Measurements from ENCODE around the gene CBARP.
"Not testable (repeated sequence)": the region's sequence is repeated elsewhere in the genome, so short reads cannot be mapped to it uniquely, and the experiment has no call there.

Gene CBARP

DNA sequence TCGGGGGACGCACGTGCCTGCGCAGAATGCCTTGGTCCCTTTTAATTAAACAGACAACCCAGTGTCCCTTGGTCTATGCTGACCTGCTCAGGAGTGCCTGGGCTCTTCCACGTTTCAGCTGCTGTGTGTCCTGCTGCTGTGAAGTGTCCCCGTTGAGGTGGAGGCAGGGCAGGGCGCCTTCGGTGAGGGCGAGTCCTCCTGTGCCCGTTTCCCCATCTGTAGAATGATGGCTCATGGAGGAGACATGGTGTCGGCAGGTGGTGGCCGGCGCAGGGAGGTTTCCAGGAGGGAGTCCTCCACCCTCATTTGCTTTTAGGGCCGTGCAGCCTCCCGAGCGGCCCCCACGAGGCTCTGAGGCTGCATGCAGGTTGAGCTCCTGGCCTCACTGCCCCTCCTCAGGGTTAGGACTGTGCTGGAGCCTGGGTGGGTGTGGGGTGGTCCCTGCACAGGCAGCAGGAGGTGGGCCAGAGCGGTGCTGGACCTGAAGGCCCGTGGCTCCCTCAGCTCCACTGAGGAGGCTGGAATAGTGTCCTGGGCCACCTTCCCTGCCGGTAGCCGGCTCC, 23.4 kb downstream of the CBARP start:
- peaks cover 31% of the 10 kb centered on the region for H3K36me3 Mint-ChIP-seq (ENCODE audit: insufficient read depth)
- H3K27ac Mint-ChIP-seq: peak overlapping the region in 1 of 2 donors; percentile 90
- no peaks in the 10 kb centered on the region for H3K9me3 Mint-ChIP-seq
- H3K4me1 Mint-ChIP-seq (ENCODE audit: low read depth in 2 of 2): peaks cover 22 to 32% of the 10 kb centered on the region in 2 donors
- ATAC-seq (replicated peaks) (no peak), DNase-seq (no peak)
- H3K27me3 Mint-ChIP-seq: no peaks in the 10 kb centered on the region
- peak overlapping the region; percentile 67 for H3K4me3 Mint-ChIP-seq

DNA sequence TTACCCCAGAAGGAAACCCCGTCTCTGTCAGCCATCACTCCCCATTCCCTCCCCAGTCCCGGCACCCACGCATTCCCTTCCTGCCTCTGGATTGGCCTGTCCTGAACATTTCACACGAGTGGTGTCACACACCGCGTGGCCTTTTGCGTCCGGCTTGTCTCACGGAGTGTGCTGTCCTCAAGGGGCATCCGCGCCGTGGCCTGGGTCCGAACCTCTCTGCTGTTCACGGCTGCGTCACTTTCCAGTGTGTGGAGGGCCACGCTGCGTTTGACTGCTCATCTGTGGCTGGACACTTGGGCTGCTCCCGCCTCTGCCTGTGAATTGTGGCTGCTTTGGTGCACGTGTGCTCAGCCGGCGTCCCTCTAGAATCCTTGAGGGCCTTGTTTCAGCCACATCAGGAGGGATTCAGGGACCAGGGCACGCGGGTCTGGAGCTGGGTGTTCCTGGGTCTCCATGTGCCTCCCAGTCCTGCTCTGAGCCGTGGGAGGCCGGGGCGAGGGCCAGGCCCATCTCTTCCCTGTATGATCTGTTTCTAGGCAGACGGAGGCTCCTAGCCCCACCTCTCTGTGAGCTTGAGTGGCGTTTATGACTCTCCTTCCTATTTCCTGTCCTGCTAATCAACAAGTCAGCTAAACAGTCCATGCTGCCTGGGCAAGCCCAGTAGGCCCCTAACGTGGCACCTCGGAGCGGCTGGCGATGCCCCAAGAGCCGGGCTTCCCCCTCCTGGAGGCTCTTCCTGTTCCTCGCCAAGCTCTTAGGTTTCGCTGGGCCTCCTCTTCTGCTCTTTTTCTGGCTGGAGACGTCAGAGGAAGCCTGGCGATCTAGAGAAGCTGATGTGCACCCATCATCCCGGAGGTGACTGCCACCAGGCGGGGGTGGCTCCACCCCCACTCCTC, 24.2 kb downstream of the CBARP start:
- Mint-ChIP-seq H3K36me3 (ENCODE audit: insufficient read depth) (peaks cover 34% of the 10 kb centered on the region), H3K9me3 (no peaks in the 10 kb centered on the region), H3K27me3 (no peaks in the 10 kb centered on the region), H3K4me1 (ENCODE audit: low read depth in 2 of 2) (peaks cover 22 to 33% of the 10 kb centered on the region in 2 donors), H3K27ac (peak overlapping the region; percentile 31 to 90), H3K4me3 (peak overlapping the region; percentile 67)
- DNase-seq (peak in 2 of 3 experiments; percentile 21 to 32), ATAC-seq (replicated peaks) (peak; percentile 86)

DNA sequence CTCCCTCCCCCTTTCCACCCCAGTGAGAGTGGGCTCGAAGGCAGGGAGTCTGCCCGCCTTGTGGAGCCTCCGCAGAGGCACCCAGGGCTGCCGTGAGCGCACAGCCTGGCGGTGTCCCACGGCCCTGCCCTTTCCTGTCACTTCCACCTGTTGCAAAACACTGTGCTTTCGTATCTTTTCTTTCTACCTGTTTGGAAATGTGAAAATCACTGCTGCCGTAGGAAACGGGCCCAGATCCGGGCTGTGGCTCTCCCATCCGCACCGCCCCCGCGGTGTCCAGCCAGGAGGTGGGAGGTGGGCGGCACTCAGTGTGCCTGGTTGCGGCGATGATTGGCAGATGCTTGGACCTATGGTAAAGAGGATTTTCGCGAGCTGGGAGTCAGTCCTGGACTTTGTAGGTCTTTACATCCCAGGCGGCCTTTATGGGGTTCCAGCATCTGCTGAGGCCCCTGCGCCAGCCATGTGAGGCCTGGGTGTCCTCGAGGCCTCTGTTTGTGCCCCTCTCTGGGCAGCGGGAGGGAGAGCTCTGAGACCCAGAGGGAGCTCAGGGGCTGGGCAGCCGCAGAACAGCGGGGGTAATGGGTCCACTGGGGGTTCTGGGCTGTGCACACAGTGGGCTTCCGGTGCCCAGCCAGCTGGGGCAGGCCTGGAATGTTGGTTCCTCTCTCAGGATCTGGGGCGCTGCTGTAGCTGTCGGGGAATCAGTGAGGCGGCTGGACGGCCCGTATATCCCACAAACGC, 26.1 kb downstream of the CBARP start:
- H3K27ac Mint-ChIP-seq: peak overlapping the region in 1 of 2 donors; percentile 67
- ATAC-seq (replicated peaks) (no peak), DNase-seq (no peak)
- H3K4me3 Mint-ChIP-seq: peak overlapping the region in 1 of 2 donors; percentile 37
- H3K36me3 Mint-ChIP-seq (ENCODE audit: insufficient read depth): peaks cover 40% of the 10 kb centered on the region
- H3K4me1 Mint-ChIP-seq (ENCODE audit: low read depth in 2 of 2): peaks cover 33 to 46% of the 10 kb centered on the region in 2 donors
- H3K27me3 Mint-ChIP-seq: no peaks in the 10 kb centered on the region
- H3K9me3 Mint-ChIP-seq: no peaks in the 10 kb centered on the region

DNA sequence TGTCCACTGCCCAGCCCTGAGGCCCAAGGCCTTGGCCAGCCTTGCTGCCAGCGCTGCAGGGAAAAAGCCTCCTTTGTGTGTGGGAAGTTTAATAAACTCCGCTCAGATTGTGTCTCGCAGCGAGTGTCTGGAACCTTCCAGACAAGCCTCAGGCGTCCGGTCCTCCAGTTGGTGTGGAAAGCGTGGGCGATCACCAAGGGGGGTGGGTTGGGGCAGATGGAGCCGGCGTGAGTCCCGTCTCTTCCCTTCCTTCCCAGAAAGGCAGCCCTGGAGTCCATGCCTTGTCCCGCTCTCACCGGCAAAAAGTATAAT, 27.6 kb downstream of the CBARP start:
- DNase-seq (no peak), ATAC-seq (replicated peaks) (no peak)
- no peak overlapping the region for H3K4me3 Mint-ChIP-seq
- H3K4me1 Mint-ChIP-seq (ENCODE audit: low read depth in 2 of 2): peaks cover 36 to 45% of the 10 kb centered on the region in 2 donors
- H3K27me3 Mint-ChIP-seq: no peaks in the 10 kb centered on the region
- no peak overlapping the region for H3K27ac Mint-ChIP-seq
- H3K9me3 Mint-ChIP-seq: no peaks in the 10 kb centered on the region
- H3K36me3 Mint-ChIP-seq (ENCODE audit: insufficient read depth): peaks cover 39% of the 10 kb centered on the region

DNA sequence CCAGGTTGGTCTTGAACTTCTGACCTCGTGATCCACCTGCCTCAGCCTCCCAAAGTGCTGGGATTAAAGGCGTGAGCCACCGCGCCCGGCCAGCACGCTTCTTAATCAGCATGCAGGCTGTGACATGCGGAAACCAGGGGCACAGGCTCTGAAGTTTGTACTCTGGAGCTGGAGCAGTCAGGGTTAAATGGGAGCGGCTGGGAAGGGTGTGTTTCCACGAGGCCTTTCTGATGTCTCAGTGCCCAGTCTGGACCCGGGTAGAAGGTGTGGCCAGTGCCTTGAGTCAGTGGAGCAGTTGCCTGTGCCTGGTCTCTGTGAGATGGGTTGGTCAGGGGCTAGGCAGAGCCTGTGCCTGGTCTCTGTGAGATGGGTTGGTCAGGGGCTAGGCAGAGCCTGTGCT, 29.0 kb downstream of the CBARP start:
- not testable (repeated sequence) for DNase-seq; ATAC-seq (replicated peaks); H3K9me3 Mint-ChIP-seq; H3K27me3 Mint-ChIP-seq; H3K27ac Mint-ChIP-seq
- H3K4me3 Mint-ChIP-seq: peak overlapping the region in 1 of 2 donors; percentile 99
- H3K36me3 Mint-ChIP-seq (ENCODE audit: insufficient read depth): peaks cover 33% of the 10 kb centered on the region
- H3K4me1 Mint-ChIP-seq (ENCODE audit: low read depth in 2 of 2): peaks cover 32 to 40% of the 10 kb centered on the region in 2 donors

DNA sequence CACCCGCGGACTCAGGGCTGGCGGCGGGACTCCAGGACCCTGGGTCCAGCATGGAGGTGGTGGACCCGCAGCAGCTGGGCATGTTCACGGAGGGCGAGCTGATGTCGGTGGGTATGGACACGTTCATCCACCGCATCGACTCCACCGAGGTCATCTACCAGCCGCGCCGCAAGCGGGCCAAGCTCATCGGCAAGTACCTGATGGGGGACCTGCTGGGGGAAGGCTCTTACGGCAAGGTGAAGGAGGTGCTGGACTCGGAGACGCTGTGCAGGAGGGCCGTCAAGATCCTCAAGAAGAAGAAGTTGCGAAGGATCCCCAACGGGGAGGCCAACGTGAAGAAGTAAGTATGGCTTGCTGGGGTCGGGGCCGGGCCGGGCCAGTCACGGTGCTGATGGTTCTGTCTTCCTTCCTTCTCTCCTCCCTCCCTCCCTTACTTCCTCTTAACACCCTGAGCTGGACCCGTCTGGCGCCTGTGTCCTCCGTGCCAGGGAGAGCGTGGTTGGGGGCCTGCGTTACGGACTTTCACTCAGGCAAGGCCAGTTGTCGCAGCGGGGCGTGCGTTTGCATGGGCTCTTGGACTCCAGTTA, 30.8 kb downstream of the CBARP start:
- peak; percentile 20 to 29 (median 21) for DNase-seq
- Mint-ChIP-seq H3K36me3 (ENCODE audit: insufficient read depth) (peaks cover 24% of the 10 kb centered on the region), H3K27ac (peak overlapping the region; percentile 93), H3K4me3 (peak overlapping the region; percentile 95 to 99), H3K9me3 (no peaks in the 10 kb centered on the region), H3K27me3 (no peaks in the 10 kb centered on the region), H3K4me1 (ENCODE audit: low read depth in 2 of 2) (peaks cover 32 to 40% of the 10 kb centered on the region in 2 donors)
- ATAC-seq (replicated peaks): no peak

DNA sequence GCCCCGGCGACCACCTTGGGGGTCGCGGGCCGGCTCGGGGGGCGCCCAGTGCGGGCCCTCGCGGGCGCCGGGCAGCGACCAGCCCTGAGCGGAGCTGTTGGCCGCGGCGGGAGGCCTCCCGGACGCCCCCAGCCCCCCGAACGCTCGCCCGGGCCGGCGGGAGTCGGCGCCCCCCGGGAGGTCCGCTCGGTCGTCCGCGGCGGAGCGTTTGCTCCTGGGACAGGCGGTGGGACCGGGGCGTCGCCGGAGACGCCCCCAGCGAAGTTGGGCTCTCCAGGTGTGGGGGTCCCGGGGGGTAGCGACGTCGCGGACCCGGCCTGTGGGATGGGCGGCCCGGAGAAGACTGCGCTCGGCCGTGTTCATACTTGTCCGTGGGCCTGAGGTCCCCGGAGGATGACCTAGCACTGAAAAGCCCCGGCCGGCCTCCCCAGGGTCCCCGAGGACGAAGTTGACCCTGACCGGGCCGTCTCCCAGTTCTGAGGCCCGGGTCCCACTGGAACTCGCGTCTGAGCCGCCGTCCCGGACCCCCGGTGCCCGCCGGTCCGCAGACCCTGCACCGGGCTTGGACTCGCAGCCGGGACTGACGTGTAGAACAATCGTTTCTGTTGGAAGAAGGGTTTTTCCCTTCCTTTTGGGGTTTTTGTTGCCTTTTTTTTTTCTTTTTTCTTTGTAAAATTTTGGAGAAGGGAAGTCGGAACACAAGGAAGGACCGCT, 31.5 kb downstream of the CBARP start:
- peak overlapping the region; percentile 95 to 99 for H3K4me3 Mint-ChIP-seq
- ATAC-seq (replicated peaks) (no peak), DNase-seq (no peak)
- H3K9me3 Mint-ChIP-seq: no peaks in the 10 kb centered on the region
- H3K27me3 Mint-ChIP-seq: no peaks in the 10 kb centered on the region
- peak overlapping the region; percentile 93 for H3K27ac Mint-ChIP-seq
- peaks cover 28 to 37% of the 10 kb centered on the region in 2 donors for H3K4me1 Mint-ChIP-seq (ENCODE audit: low read depth in 2 of 2)
- H3K36me3 Mint-ChIP-seq (ENCODE audit: insufficient read depth): peaks cover 18% of the 10 kb centered on the region

DNA sequence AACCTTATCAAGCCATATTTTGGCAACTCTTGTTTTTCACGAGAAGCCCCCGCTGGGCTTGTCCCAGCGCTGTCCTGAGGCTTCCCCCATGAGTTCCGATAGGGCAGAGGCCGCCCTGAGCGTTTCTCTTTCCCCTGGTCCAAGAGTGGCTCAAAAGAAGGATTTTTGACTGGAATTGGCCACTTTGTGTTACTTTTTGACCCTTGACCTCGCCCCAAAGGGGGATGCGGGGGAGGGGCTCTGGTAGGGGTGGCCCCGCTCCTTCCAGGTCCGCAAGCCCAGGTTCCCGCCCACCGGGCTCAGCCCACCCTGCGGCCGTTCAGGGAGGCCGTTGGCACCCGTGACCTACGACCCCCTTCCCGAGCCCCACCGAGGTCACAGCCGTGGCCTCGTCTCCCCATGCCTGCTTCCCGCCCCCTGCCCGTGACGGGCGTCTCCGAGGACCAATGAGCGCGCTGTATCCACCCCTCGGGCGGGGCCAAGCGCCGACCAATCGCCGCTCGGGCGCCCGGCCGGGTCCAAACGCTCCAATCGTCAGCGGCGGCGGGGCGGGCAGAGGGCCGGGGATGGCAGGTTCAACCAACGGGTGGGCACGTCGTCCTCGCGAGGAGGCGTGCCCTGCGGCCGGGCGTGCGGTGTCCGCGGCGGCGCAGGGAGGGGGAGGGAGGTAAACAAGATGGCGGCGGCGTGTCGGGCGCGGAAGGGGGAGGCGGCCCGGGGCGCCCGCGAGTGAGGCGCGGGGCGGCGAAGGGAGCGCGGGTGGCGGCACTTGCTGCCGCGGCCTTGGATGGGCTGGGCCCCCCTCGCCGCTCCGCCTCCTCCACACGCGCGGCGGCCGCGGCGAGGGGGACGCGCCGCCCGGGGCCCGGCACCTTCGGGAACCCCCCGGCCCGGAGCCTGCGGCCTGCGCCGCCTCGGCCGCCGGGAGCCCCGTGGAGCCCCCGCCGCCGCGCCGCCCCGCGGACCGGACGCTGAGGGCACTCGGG, 32.4 kb downstream of the CBARP start, which contains the start of gene STK11:
Gene STK11, plus strand, starts transcription at position 665 of the 986 bp plus-strand sequence. CDS start 1,136 bp downstream, outside the sequence.
- H3K36me3 Mint-ChIP-seq (ENCODE audit: insufficient read depth): peaks cover 18% of the 10 kb centered on the region
- ATAC-seq (replicated peaks) (peak; percentile 91), DNase-seq (peak; percentile 99 to 100 (median 100))
- H3K4me3 Mint-ChIP-seq: peak within 1 kb of the TSS; percentile 95 to 99
- peak within 1 kb of the TSS; percentile 93 for H3K27ac Mint-ChIP-seq
- no peaks in the 10 kb centered on the region for H3K27me3 Mint-ChIP-seq
- H3K9me3 Mint-ChIP-seq: no peaks in the 10 kb centered on the region
- H3K4me1 Mint-ChIP-seq (ENCODE audit: low read depth in 2 of 2): peaks cover 28 to 33% of the 10 kb centered on the region in 2 donors

DNA sequence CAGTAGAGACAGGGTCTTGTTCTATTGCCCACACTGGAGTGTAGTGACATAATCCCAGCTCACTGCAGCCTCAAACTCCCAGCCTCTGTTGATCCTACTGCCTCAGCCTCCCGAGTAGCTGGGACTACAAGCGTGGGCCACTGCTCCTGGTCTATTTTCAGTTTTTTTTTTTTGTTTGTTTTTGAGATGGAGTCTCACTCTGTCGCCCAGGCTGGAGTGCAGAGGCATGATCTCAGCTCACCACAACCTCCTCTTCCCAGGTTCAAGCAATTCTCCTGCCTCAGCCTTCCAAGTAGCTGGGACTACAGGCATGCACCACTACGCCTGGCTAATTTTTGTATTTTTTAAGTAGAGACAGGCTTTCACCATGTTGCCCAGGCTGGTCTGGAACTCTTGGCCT, 37.2 kb downstream of the CBARP start:
- H3K4me1 Mint-ChIP-seq (ENCODE audit: low read depth in 2 of 2); H3K9me3 Mint-ChIP-seq; H3K4me3 Mint-ChIP-seq; DNase-seq; H3K27ac Mint-ChIP-seq; H3K36me3 Mint-ChIP-seq (ENCODE audit: insufficient read depth); H3K27me3 Mint-ChIP-seq; ATAC-seq (replicated peaks): not testable (repeated sequence)

DNA sequence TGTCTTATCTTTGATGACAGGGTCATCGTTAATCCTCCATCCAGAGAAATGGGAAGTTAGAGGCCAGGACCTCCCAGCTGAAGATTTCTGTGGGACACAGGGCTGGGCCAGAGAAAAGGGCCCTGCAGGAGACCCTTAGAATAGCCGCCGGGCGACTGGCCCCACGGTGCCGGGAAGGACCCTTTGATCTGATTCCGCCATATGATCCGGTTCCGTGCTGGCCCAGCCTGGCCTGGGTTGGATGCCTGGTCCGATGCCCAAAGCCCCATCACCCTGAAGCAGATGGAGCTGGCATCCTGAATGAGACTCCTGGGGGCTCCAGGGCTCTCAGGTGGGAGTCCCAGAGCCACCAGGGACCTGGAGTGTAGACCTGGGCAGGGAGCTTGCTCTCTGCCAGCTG, 38.3 kb downstream of the CBARP start:
- ATAC-seq (replicated peaks): no peak
- Mint-ChIP-seq H3K36me3 (ENCODE audit: insufficient read depth) (peaks cover 2% of the 10 kb centered on the region), H3K4me1 (ENCODE audit: low read depth in 2 of 2) (peaks cover 8% of the 10 kb centered on the region in 2 donors), H3K27me3 (no peaks in the 10 kb centered on the region), H3K27ac (no peak overlapping the region), H3K9me3 (no peaks in the 10 kb centered on the region), H3K4me3 (no peak overlapping the region)
- no peak for DNase-seq

DNA sequence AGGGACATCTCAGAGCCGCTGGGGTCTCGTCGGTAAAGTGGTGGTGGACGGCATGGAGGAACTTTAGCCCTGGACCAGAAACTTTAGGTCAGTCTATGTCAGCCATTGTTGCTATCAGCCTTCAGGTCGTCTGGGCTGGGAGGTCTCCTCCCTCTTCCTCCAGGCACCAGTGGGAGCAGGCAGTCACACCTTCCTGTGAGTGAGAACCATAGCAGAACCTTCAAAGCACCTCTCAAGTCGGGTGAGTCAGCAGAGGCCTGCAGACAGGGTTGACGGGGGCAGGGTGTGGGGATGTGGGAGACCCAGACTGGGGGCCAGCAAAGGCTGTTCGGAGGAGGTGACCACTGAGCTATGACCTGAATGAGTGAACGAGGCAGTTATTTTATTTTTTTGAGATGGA, 48.4 kb downstream of the CBARP start:
- H3K4me1 Mint-ChIP-seq (ENCODE audit: low read depth in 2 of 2): peaks cover 16 to 22% of the 10 kb centered on the region in 2 donors
- H3K9me3 Mint-ChIP-seq: no peaks in the 10 kb centered on the region
- no peaks in the 10 kb centered on the region for H3K27me3 Mint-ChIP-seq
- H3K27ac Mint-ChIP-seq: peak overlapping the region; percentile 81 to 88
- DNase-seq: peak in 2 of 3 experiments; percentile 28 to 46
- H3K4me3 Mint-ChIP-seq: peak overlapping the region; percentile 60 to 65
- H3K36me3 Mint-ChIP-seq (ENCODE audit: insufficient read depth): no peaks in the 10 kb centered on the region
- ATAC-seq (replicated peaks): peak; percentile 75

Measured in effector memory CD8-positive, alpha-beta T cell (primary cell).